Endothelial cell of umbilical vein (primary cell): ENCODE data around the gene ETAA1. TPM values are rescaled to one million over a fixed set of nuclear protein-coding genes. Genes with fewer than 3 reads are reported as not detected.

Source experiments
- BruUV-seq: library from RNA; stranded (reverse); fragments of 400-500 nt; replicated peaks from 2 replicates; lab custom pipeline; 2021; lab: Mats Ljungman, UMichigan
- CTCF ChIA-PET: fragments of 300-600, 350-600 bp; sonication (Branson Sonifier 250); formaldehyde crosslinking; loops from one replicate; lab custom pipeline; 2021; ENCODE audit warnings: antibody characterized with exemption, inconsistent platforms; lab: Charles Lee
- POLR2A ChIA-PET: fragments of 300-600, 350-600 bp; sonication (Branson Sonifier 250); formaldehyde crosslinking; loops from one replicate; lab custom pipeline; 2021; ENCODE audit warnings: antibody characterized with exemption, inconsistent platforms; lab: Charles Lee
- DNase-seq: peaks from one replicate; pipeline ENCODE4 v3.0.0-alpha.2; 2011; ENCODE audit warnings: low read depth, low spot score
- FAIRE-seq: peaks from 2 replicates; lab custom pipeline; 2011; peaks lifted over from hg19 to GRCh38; lab: Jason Lieb, UNC
- H2AFZ ChIP-seq: 2 replicates; pipeline ENCODE4 v1.6.0; 2012; ENCODE audit warnings: low read depth, low read length, control low read depth, inconsistent platforms
- H3K27ac ChIP-seq: 2 replicates; pipeline ENCODE4 v1.5.1; 2011; ENCODE audit warnings: low read depth, mild to moderate bottlenecking, control low read depth, low read length, moderate library complexity; ENCODE audit not compliant: insufficient read depth
- H3K27me3 ChIP-seq, 2 experiments: 2 replicates each; pipeline versions ENCODE4 v1.6.0 to v1.6.1; 2011; ENCODE audit warnings: low read length in 2 of 2, mixed read lengths in 1 of 2; ENCODE audit not compliant: control insufficient read depth in 2 of 2, insufficient read depth in 2 of 2
- H3K36me3 ChIP-seq, 2 experiments: 2 replicates in 1 of 2; 3 replicates in 1 of 2; pipeline ENCODE4 v1.5.1; 2011; ENCODE audit warnings: low read length in 2 of 2, mild to moderate bottlenecking in 1 of 2, moderate library complexity in 1 of 2; ENCODE audit not compliant: control insufficient read depth in 2 of 2, insufficient read depth in 2 of 2; ENCODE audit errors: extremely low read depth in 1 of 2
- H3K4me1 ChIP-seq: 3 replicates; pipeline ENCODE4 v1.5.1; 2011; ENCODE audit warnings: mild to moderate bottlenecking, low read length; ENCODE audit not compliant: control insufficient read depth, insufficient read depth; ENCODE audit errors: extremely low read depth
- H3K4me2 ChIP-seq: 2 replicates; pipeline ENCODE4 v1.6.1; 2011; ENCODE audit warnings: low read length, control low read depth, mixed read lengths; ENCODE audit not compliant: insufficient read depth
- H3K4me3 ChIP-seq, 3 experiments: fragments of 200-600 bp in 1 of 3; sonication (generic), shearing (Covaris generic) in 1 of 3; replicated peaks in 1 of 3; 2 replicates each; pipeline ENCODE4 v1.5.1; 2011 to 2016; ENCODE audit warnings: control low read depth in 3 of 3, low read length in 3 of 3, mild to moderate bottlenecking in 2 of 3, inconsistent platforms in 1 of 3, low read depth in 1 of 3, moderate library complexity in 1 of 3; ENCODE audit not compliant: insufficient read depth in 1 of 3
- H3K79me2 ChIP-seq: 2 replicates; pipeline ENCODE4 v1.6.0; 2012; ENCODE audit warnings: low read length, inconsistent platforms; ENCODE audit not compliant: control insufficient read depth, insufficient read depth
- H3K9ac ChIP-seq: replicated peaks from 2 replicates; pipeline ENCODE3; 2011; ENCODE audit warnings: low read length, control low read depth; ENCODE audit not compliant: insufficient read depth; ENCODE audit errors: extremely low read depth
- H3K9me1 ChIP-seq: replicated peaks from 3 replicates; pipeline ENCODE4 v1.6.0; 2011; ENCODE audit warnings: mild to moderate bottlenecking, low read length; ENCODE audit not compliant: control insufficient read depth, insufficient read depth; ENCODE audit errors: extremely low read depth
- H3K9me3 ChIP-seq: replicated peaks from 2 replicates; pipeline ENCODE4 v1.5.1; 2012; ENCODE audit warnings: low read length, inconsistent platforms; ENCODE audit not compliant: control insufficient read depth, insufficient read depth
- H4K20me1 ChIP-seq: replicated peaks from 2 replicates; pipeline ENCODE3; 2011; ENCODE audit warnings: mild to moderate bottlenecking, low read length; ENCODE audit not compliant: control insufficient read depth, insufficient read depth; ENCODE audit errors: extremely low read depth
- EZH2 ChIP-seq: IDR thresholded peaks from 2 replicates; pipeline ENCODE4 v1.6.1; 2012; ENCODE audit warnings: borderline replicate concordance, low read depth, mild to moderate bottlenecking, moderate library complexity, low read length, inconsistent platforms; ENCODE audit not compliant: severe bottlenecking
- FOS ChIP-seq: IDR thresholded peaks from 2 replicates; pipeline ENCODE4 v1.6.1; 2011; ENCODE audit warnings: mild to moderate bottlenecking, low read length, moderate library complexity, borderline replicate concordance; ENCODE audit not compliant: insufficient read depth
- GATA2 ChIP-seq: IDR thresholded peaks from 2 replicates; pipeline ENCODE4 v1.7.0; 2011; ENCODE audit warnings: low read depth, mild to moderate bottlenecking, moderate library complexity, mixed read lengths, low read length; ENCODE audit not compliant: insufficient read length, insufficient read depth
- JUN ChIP-seq: IDR thresholded peaks from 2 replicates; pipeline ENCODE4 v1.6.1; 2011; ENCODE audit warnings: borderline replicate concordance, low read depth; ENCODE audit not compliant: insufficient read length, insufficient read depth
- MYC ChIP-seq: IDR thresholded peaks from one replicate; pipeline ENCODE4 v1.6.1; 2011; ENCODE audit warnings: mild to moderate bottlenecking, low read depth, low read length
- POLR2A ChIP-seq: IDR thresholded peaks from 2 replicates; pipeline ENCODE4 v1.6.1; 2012; ENCODE audit warnings: low read depth, mild to moderate bottlenecking, control low read depth, low read length
- POLR2AphosphoS5 ChIP-seq: IDR thresholded peaks from 2 replicates; pipeline ENCODE4 v1.6.1; 2012; ENCODE audit warnings: low read depth, mild to moderate bottlenecking, control low read depth, low read length, moderate library complexity; ENCODE audit not compliant: insufficient read depth
- dilution Hi-C: fragments of 300-500 bp; cut with MboI; formaldehyde crosslinking; loops from one replicate; pipeline ENCODE4 v1.15.0; 2019; ENCODE audit warnings: low sequenced_read_pairs; ENCODE audit not compliant: extremely low pct_ligation_motif_present
- intact Hi-C: fragments of 100-400 bp; cut with micrococcal nuclease; formaldehyde crosslinking; loops from one replicate; pipeline ENCODE4 v1.10.0; 2022
- polyA plus RNA-seq, 4 experiments: library from polyadenylated mRNA; depleted of rRNA in 3 of 4; stranded (reverse) in 3 of 4; unstranded in 1 of 4; fragments of >200 nt; gene quantifications; 2 replicates each; pipeline versions ENCODE4 v1.2.1 to v1.2.3, GENCODE V29; 2011 to 2012; ENCODE audit warnings: missing spikeins in 1 of 4
- total RNA-seq: library from RNA; stranded (reverse); gene quantifications from 2 replicates; pipeline ENCODE4 v1.2.3, GENCODE V29; 2021
- TF ChIP-seq, protein P1 (sequence below), 2 donors: IDR thresholded peaks; 1 replicate in 1 of 2; 2 replicates in 1 of 2; pipeline ENCODE4 v1.5.1; 2011; ENCODE audit warnings: low read length in 2 of 2, mild to moderate bottlenecking in 2 of 2, moderate library complexity in 2 of 2, control low read depth in 1 of 2, inconsistent platforms in 1 of 2, low read depth in 1 of 2; ENCODE audit not compliant: insufficient read depth in 1 of 2; ENCODE audit errors: extremely low read depth in 1 of 2
- TF ChIP-seq, protein P2 (sequence below): IDR thresholded peaks from 2 replicates; pipeline ENCODE4 v1.6.1; 2011; ENCODE audit not compliant: insufficient read depth, insufficient read length

Gene ETAA1
- total and polyA plus RNA-seq, 2 donors (not counting 3 experiments of a cell fraction or from before 2014, with no cell fraction given): 4.9 to 15.9 TPM

DNA sequence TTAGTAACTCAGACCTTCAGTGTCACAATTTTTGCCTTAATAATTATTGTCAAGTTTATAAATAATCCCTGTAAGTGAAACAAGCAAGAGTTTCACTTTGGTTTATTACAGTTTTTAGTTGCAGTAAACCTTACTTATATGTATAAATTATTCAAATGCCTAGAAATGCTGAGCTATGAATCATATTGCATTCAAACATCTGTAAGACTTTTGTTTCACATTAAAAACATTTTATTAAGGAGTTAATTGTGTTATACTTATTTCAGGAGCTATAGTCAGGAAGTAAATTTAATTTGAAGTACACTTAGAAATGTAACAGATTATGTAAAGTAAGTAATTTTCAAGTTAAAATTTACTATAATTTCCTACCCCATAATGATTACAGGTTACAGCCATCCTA lies 3.9 kb upstream of the ETAA1 start:
- no peaks in the 10 kb centered on the region for H3K36me3 ChIP-seq
- no peak overlapping the region for H3K4me2 ChIP-seq
- no peak overlapping the region for H3K4me3 ChIP-seq
- ChIA-PET CTCF (interaction anchor here (0.8 kb wide), 1 partner anchor 178 kb away, joined by 3 read pairs; no protein-coding TSS in a partner anchor), POLR2A (no interaction called here)
- H3K27ac ChIP-seq: no peak overlapping the region
- dilution Hi-C loops (no loop called here), intact Hi-C loops (no loop called here)
- DNase-seq: no peak
- no peaks in the 10 kb centered on the region for H4K20me1 ChIP-seq
- H3K9me3 ChIP-seq: no peaks in the 10 kb centered on the region
- no peak for TF ChIP-seq POLR2A
- TF ChIP-seq POLR2AphosphoS5: no peak
- no peak for TF ChIP-seq JUN
- TF ChIP-seq GATA2: no peak
- no peak for TF ChIP-seq EZH2
- no peak for TF ChIP-seq FOS
- TF ChIP-seq MYC: no peak
- TF ChIP-seq, protein P1, sequence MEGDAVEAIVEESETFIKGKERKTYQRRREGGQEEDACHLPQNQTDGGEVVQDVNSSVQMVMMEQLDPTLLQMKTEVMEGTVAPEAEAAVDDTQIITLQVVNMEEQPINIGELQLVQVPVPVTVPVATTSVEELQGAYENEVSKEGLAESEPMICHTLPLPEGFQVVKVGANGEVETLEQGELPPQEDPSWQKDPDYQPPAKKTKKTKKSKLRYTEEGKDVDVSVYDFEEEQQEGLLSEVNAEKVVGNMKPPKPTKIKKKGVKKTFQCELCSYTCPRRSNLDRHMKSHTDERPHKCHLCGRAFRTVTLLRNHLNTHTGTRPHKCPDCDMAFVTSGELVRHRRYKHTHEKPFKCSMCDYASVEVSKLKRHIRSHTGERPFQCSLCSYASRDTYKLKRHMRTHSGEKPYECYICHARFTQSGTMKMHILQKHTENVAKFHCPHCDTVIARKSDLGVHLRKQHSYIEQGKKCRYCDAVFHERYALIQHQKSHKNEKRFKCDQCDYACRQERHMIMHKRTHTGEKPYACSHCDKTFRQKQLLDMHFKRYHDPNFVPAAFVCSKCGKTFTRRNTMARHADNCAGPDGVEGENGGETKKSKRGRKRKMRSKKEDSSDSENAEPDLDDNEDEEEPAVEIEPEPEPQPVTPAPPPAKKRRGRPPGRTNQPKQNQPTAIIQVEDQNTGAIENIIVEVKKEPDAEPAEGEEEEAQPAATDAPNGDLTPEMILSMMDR (IDR thresholded peaks at IDR 0.05; ENCODE audit: extremely low read depth in 1 of 2, insufficient read depth in 1 of 2, low read depth in 1 of 2, low read length in 2 of 2): no peak
- TF ChIP-seq, protein P2, sequence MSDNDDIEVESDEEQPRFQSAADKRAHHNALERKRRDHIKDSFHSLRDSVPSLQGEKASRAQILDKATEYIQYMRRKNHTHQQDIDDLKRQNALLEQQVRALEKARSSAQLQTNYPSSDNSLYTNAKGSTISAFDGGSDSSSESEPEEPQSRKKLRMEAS: no peak
- H3K9ac ChIP-seq: no peak overlapping the region
- no TSS peak for BruUV-seq
- no peaks in the 10 kb centered on the region for H3K27me3 ChIP-seq
- peaks cover 7% of the 10 kb centered on the region for H3K79me2 ChIP-seq
- peaks cover 45% of the 10 kb centered on the region for H3K4me1 ChIP-seq
- no peaks in the 10 kb centered on the region for H3K9me1 ChIP-seq
- FAIRE-seq: no peak
- H2AFZ ChIP-seq: no peak overlapping the region
